Cerebellar cortex (tissue), 1 donor: ENCODE results near the gene TGFBR3.

Source experiments
- DNase-seq: peaks from one replicate; pipeline ENCODE4 v3.0.0-alpha.2; 2015; ENCODE audit warnings: low spot score

TGFBR3 gene

DNA sequence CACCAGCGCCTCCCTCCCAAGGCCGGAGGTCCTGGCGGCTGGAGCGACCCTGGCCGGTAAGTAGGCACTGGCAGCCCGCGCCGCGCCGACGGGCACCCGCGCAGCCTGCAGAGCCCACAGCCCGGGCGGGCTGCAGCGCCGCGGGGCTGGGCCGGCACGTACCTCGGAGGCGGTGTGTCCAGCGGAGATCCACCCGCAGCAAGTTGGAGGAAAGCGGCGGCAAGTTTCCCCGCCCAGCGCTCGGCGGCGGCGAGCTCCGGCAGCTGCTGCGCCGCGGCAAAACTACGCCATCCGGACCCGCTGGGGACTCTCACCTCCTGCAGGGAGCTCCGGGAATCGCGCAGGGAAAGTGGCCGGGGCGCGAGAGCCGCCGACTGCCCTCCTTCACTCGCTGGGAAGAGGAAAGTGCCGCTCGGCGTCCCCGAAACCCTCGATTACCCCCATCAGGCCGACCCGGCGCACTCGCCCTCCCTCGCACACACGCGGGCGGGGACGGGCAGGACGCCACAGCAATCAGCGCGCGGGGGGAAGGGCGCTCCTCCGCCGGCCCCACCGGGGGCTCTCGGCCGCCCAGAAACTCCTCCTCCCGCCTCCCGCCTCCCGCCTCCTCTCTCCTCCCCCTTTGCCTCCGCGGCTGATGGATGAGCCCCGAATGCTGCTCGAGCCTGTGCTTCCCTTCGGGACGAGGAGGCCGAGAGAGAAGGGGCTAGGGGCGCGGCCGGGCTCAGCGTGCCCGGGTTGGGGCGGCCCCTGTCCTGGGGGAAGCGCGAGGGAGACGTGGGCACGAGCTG lies at the start of gene TGFBR3:
TGFBR3 (minus strand) TSS at position 436 of the 791 bp plus-strand sequence. CDS start 24,620 bp downstream, outside the sequence.
- DNase-seq = peak; percentile 69

DNA sequence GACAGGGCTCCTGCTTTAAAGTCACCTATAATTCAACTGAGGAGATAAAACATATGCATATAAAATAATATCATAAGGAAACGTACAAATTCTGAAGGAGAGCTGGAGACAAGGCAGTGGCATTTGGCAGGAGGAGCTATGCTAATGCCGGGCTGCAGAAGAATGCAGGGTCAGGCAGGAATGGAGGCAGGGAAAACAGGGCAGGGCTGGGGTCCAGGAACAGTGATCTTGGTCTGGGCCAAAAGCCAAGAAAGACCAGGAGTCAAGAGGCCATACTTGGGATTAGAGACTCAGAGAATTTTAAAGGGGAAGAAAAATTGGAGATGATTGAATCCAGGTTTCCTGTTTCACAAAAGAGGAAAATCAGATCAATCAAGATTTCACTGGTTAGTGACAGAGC lies 43.3 kb upstream of the TGFBR3 start:
- peak; percentile 67 for DNase-seq

DNA sequence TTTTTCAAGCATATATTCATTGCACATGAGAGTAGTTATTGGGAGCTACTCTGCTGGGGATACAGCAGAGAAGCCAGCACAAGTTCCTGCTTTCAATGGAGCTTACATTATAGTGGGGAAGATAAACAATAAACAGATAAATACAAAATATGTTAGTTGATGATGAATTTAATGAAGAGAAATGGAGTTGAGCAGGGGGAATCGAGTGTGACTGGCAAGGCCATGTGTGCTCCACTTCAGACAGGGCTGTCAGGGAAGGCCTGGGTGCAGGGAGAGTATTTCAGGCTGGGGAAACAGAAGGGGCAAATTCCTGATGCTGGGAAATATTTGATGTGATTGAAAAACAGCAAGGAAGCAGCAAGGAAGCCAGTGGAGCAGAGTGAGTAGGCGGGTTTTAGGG lies 42.1 kb upstream of the TGFBR3 start:
- DNase-seq = no peak

DNA sequence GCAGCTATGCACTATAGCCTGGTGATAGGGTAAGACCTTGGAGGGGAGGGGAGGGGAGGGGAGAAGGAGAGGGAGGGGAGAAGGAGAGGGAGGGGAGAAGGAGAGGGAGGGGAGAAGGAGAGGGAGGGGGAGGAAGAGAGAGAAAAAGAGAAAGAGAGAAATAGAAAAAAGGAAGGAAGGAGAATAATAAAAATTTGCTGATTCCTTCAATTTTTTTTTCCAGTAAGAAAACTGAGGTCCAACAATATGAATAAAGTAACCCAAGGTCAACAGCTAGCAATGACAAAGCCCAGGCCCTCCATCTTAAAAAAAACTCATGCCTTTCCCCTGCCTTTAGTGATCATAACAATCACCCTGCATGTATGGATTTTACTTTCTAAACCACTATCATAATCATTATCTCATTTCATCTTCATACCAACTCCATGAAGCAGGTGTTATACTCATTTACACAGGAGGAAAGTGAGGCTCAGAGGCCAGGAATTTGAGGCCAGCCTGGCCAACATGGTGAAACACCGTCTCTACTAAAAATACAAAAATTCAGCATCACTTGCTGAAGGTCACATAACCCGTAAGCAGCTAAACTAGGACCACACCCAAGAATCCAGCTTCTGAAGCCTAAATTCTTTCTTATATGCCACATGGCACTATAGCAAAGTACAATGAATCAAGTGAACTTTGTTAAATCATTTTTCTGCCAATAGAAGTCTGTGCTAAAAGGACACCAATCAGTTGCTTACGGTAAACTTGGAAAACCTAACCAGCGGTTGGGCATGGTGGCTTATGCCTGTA lies 39.9 kb upstream of the TGFBR3 start:
- DNase-seq = no peak

DNA sequence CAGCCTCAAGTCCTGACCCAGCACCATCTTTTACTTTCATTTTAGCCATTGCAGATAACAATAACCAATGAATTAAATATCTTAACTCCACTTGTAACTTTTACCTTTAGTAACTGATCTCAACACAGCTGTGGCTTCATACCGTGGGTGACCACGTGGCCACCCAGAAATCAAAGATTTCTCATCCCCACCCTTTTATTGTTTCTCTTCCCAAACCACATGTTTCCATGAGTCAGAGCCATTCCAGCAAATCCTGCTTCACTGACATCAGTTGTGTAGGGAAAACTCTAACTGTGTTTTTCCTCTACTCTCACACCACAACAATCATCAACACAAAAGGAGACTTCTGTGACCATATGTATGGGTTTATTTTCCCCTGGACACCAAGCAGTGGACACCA lies 38.2 kb upstream of the TGFBR3 start:
- DNase-seq = no peak

DNA sequence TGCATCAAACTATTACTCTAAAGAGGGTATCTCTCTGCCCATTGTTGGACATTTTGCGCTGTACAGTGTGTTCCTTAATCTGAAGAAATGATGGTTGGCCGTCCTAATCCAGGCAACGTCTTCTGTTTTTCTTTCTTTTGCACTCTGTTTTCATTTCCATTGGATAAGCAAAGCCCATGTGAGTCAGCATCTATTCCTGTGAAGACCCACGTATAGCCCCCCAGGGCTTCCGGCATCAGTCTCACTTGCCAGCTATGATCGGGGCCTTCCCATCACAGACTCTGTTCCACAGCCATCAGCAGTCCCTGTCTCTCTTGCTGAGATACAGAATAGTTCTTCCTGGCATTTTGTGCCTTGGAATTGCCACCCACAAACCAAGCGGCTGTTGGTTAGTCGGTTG lies 34.0 kb upstream of the TGFBR3 start:
- no peak for DNase-seq

DNA sequence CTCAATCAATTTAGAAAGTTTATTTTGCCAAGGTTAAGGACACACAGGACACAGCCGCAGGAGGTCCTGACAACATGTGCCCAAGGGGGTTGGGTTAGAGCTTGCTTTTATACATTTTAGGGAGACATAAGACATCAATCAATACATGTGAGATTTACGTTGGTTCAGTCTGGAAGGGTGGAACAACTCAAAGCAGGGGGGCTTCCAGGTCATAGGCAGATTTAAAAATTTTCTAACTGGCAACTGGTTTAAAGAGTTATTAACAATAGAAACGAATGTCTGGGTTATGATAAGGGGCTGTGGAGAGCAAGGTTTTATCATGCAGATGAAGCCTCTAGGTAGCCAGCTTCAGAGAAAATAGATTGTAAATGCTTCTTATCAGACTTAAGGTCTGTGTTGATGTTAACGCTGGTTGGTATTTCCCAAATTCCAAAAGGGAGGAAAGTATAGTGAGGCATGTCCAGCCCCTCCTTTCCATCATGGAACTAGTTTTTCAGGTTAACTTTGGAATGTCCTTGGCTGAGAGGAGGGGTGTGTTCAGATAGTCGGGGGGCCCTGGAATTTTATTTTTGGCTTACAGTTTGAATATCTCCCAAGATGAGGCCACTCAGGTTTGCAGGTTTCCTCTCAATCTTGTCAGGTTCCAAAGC lies 31.0 kb upstream of the TGFBR3 start:
- DNase-seq = no peak

DNA sequence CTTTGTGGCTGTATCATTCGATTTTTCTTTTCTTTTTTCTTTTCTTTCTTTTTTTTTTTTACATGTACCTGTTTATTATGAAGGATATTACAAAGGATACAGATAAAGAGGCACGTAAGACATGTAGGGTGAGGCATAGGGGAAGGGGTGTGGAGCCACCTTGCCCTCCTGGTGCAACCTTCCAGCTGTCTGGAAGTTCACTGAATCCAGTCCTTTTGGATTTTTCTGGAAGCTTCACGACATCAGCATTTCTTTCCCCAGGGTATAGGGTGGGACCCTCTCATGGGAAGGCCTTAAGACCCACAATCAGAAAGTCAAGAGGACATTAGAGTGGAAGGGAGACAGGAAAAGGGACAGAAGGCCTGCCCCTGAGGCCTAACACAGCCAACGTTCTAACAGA lies 30.1 kb upstream of the TGFBR3 start:
- DNase-seq = no peak

DNA sequence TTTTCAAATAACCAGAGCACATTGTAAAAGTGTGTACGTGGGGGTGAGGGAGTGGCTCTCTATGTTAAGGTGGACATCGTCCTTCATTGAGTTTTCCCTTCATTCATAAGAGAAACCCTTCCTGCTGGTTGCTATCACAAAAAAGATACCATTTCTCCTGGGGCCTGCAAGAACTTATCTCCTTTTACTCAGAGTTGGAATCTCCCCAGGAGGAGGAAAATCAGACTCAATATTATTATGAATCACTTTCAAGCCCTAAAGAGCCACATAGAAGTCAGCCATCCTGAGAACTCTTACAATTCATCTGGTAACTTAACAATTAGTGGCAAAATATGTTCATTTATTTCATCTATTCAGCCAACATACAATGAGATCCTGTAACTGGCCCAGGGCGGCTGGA lies 27.1 kb upstream of the TGFBR3 start:
- DNase-seq = no peak

DNA sequence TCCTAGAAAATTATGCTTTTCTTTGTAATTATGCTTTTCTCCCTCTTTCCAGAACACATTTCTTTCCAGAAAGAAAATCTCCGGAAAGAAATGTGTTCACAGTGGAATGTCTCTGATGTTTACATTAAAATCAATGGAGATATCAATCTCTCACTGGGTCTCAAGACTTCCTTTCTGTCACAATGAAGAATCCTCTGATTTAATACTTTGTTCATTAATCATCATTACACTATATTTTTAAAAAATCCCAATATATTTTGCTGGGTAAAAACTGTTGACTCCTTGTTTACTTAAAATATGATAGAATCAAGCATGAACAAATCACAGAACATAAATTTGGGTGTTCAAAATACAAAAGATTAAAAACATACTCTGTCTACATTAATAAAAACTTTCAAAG lies 26.3 kb upstream of the TGFBR3 start:
- DNase-seq = no peak

DNA sequence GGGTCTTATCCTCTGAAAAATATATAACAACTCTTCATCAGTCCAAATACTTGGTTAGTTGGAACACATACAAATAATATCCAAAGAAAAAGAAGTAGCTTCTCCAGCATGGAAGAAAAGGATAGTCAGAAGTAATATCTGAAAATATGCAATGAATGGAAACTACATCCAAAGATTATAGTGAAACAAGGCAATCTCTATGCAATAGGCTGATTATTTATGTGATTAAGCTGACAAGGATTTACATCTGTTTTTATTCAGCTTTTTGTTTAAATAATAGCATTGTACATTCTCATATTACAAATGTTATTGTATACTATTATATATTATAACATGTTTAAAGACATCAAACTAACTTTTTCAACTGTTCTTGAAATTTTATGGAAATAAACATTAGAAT lies 15.3 kb upstream of the TGFBR3 start:
- no peak for DNase-seq

DNA sequence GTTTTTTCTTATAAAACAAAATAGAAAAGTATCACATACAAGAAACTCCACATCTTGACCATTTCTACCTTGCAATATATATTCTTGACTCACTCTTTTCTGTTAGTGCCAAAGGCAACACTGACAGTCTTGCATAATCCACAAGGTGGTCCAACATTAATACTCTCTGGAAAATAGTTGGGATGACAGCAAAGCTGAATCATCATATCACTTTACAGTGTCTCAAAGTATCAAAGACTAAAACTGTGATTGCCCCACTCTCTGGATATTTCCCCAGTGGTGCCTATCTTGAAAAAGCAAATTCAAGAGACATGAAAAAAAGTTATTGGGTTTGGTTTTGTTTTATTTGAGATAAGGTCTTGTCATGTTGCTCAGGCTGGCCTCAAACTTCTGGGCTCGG lies 14.6 kb upstream of the TGFBR3 start:
- DNase-seq = no peak

DNA sequence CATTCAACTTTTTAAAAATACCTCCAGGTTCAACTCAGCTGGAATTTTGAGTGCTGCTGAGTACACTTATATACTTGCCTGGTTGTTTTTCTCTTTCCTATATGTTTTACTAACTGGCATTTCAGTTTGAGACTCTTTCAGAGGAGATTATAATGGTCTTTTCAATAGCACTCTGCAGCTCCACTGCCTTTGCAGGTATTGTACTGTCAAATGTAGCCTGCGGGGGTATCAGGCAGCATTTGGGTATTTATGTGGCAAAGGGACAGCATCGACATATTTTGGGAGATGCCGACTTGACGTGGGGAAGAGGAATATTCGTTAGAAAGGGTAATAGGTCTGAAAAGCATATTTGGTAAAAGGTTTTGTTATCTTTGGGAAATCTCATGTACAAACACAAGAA lies 11.1 kb upstream of the TGFBR3 start:
- DNase-seq = no peak

DNA sequence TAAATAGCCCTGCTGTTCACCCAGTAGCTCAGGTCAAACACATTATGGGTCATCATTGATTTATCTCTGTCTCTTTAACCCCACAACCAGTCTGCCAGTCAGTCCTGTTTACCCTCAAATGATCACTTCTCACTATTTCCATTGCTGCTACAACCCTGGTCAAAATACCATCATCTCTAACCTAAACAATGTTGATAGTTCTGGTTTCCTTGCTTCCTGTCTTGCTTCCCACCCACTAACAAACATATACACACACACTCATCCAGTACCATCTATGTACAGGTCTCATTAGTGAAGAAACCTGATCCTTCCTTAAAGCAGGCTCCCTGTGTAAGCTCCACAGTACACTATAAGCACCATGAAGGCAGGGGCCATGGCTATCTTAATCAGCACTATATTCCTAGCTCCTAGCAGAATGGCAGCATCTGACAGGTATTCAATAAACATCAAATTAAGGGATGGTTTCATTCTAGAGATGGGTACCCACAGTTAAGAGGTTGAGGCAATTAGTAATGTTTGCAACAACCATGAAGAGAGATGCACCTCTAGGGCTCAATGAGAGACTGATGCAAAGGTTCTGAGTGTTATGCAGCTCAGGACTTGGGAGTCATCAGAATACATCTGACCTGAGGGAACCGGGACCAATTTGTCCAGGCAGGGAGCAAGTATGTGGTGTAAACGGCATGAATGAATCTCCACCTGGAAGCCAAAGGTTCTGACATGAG lies 10.0 kb upstream of the TGFBR3 start:
- DNase-seq = no peak

DNA sequence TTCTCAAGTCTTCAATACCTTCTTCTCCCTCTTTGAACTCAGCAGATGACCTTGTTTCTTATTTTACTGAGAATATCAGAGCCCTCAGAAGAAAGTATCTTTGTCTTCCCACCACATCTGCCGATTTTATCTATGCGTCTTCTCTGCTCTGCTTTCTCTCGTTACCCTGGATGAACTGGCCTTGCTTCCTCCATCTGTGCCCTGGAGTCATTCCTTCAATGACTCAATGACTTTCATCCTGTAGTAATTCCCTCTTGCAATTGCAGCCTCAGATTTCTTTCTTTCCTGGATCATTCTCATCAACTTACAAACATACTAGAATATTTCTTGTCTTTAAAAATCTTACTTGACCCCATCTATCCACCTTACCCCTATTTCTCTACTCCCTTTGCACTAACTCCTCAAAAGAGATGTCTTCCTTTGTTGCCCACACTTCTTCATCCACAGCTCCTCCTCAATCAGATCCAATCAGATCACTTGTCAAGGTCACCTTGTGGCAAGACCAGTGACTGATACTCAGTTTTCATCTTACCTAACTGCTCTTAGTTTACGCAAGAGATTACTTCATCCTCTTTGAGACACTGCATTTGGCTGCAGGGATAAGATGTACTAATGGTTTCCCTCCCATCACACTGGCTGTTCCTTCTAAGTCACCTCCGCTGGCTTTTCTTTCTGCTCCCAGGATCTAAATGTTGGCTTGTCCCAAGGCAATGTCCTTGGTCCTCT lies 8.2 kb upstream of the TGFBR3 start:
- DNase-seq = no peak

DNA sequence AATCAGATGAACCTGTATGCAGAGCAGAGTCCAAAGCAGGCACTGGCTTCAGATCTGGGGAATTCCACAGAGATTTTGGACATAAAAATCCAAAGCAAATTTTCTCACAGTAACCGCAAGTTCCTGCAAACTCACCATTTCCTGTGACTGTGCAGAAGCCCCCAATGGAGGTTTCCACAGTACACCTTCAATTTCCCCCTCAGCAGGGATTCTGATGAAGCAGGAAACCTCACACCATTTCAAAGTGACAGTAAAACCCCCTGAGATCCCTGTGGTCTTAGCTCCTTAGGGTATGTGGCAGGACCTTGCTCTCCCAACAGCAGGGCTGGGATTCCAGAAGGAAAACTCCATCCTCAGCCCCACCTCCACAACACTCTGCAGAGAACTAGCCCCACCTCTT lies 6.0 kb upstream of the TGFBR3 start:
- no peak for DNase-seq

DNA sequence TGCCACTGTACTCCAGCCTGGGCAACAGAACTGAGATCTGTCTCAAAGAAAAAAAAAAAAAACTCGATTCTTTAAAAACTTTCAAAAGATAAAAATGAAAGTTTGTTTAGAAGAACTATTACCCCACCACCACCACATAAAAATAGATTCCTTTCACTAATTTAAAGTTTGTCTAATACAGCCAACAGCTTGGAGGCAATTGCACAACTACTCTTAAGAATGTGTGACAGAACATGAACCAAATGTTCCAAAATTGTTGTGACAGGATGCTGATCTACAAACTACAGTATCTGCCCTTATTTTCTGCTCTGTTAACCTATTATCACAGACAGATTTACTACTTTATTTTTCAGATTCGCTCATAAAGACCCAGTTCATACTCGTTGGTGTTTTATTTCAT lies 5.5 kb upstream of the TGFBR3 start:
- no peak for DNase-seq

DNA sequence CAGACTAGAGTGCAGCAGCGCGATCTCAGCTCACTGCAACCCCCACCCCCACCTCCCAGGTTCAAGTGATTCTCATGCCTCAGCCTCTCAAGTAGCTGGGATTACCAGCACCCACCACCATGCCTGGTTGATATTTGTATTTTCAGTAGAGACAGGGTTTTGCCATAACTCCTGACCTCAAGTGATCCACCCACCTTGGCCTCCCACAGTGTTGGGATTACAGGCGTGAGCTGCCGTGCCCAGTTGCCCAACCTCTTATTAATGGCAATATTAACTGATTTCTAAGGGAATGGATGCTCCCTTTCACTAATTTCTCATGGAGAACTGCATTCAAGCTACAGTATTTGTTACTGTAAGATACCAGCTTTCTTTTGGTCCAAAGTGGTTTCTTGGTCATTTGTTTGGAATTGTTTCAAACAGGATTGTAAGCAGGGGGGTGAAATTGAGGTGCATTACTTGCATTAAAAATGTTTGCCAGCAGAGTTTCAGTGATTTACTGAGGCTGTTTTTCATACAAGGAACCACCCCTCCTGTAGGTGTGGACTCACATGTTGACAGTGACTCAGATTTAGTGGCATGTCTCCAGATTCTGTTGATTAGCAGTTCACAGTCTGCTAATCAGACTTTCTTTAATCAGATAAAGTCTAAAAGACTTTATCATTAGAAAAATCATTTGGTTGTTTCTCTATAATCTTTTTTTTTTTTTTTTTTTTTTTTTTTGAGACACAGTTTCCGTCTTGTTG lies 3.9 kb upstream of the TGFBR3 start:
- DNase-seq = no peak

DNA sequence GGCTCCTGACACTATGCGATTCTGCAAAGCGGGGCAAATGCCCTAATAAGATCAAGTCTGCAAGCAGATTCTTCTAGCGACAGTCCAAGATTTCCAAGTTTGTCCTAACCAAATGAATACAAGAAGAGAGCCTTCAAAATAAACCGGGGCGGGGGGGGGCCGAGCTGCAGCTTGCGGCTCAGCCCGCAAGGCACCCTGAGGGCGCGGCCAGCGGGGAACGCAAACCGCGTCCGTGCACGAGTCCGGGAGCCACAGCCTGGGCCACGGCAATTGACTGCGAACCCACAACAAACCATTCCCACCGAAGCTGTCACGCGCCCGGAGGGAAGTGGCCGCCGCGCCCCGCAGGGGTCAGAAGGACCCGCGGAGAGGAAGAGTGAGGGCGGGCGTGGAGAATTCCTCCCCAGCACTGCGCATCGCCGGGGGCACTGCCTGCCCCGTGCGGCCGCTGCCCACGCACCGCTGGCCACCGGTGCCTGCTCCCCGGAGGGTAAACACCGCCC lies 687 bp downstream of the TGFBR3 start:
- DNase-seq = no peak

DNA sequence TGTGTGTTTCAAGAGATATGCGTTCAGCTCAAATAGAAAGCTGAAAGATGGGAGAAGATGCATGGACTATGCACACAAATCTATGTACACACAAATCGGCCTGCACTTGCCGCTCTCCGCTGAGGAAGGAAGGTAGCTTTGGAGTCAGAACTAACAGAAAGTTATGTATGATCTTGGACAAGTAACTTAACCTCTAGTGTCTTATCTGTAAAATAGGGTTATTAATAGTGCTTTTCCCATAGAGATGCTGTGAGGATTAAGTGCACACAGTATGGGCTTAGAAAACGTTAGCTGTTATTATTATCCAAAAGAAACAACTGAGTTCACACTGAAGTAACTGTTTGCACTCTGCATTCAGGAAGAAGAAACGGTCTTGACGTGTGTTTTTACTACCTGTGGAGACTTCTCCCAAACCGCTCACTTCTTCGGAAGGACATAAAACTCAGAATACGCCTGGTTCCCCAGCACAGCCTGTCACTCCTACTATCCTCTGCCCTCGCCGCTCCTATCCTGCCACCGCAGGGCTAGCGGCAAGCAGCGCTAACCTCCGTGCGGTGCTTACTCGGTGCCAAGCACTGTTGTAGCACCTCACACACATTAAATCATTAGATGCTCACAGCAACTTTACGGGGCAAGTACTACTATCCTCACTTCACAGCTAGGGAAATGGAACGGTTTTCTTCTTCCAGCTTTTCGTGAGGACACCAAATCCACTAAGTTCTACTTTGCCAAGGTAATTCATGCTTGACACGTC lies 1.3 kb downstream of the TGFBR3 start:
- DNase-seq = peak; percentile 38
